Kidney (tissue), 14 donors: ENCODE results near the gene KRT2. TPM values are rescaled to one million over a fixed set of nuclear protein-coding genes. Genes with fewer than 3 reads are reported as not detected.

Experiments
- DNase-seq, 5 donors: peaks; one replicate each; pipeline ENCODE4 v3.0.0-alpha.2; 2013 to 2020
- FAIRE-seq: peaks from 2 replicates; lab custom pipeline; 2012; peaks lifted over from hg19 to GRCh38; lab: Jason Lieb, UNC
- H3K27ac ChIP-seq, 2 donors: one replicate each; pipeline ENCODE4 v1.7.0; 2013; ENCODE audit warnings: low read depth in 2 of 2, low read length in 2 of 2, inconsistent platforms in 1 of 2
- H3K27me3 ChIP-seq: one replicate; pipeline ENCODE4 v1.7.1; 2013; ENCODE audit warnings: low read length, inconsistent platforms; ENCODE audit not compliant: control insufficient read depth, insufficient read depth
- H3K36me3 ChIP-seq, 3 donors: one replicate each; pipeline versions ENCODE4 v1.7.0 to v1.7.1; 2013; ENCODE audit warnings: low read length in 3 of 3, control low read depth in 1 of 3, inconsistent platforms in 1 of 3; ENCODE audit not compliant: insufficient read depth in 3 of 3, control insufficient read depth in 2 of 3
- H3K4me1 ChIP-seq, 3 donors: one replicate each; pipeline versions ENCODE4 v1.7.0 to v1.7.1; 2013; ENCODE audit warnings: low read length in 3 of 3, inconsistent platforms in 1 of 3, low read depth in 1 of 3; ENCODE audit not compliant: control insufficient read depth in 2 of 3, insufficient read depth in 2 of 3
- H3K4me3 ChIP-seq, 3 donors: one replicate each; pipeline versions ENCODE4 v1.7.0 to v1.8.1; 2013; ENCODE audit warnings: low read length in 3 of 3, control low read depth in 1 of 3, inconsistent platforms in 1 of 3
- H3K9ac ChIP-seq, 3 donors: one replicate each; pipeline versions ENCODE4 v1.7.0 to v1.7.1; 2013; ENCODE audit warnings: low read length in 3 of 3, control low read depth in 1 of 3, inconsistent platforms in 1 of 3
- H3K9me3 ChIP-seq, 3 donors: one replicate each; pipeline versions ENCODE4 v1.7.0 to v1.7.1; 2013; ENCODE audit warnings: low read length in 3 of 3, control low read depth in 1 of 3, inconsistent platforms in 1 of 3; ENCODE audit not compliant: control insufficient read depth in 2 of 3, insufficient read depth in 1 of 3
- CTCF ChIP-seq: IDR thresholded peaks from 3 replicates; pipeline ENCODE4 v1.5.1; 2012; ENCODE audit warnings: mild to moderate bottlenecking, moderate library complexity, borderline replicate concordance; ENCODE audit not compliant: insufficient read depth; ENCODE audit errors: extremely low read depth
- intact Hi-C: fragments of 100-400 bp; cut with DNase I; formaldehyde crosslinking; loops from one replicate; pipeline ENCODE4 v1.11.1; 2022
- polyA plus RNA-seq: library from polyadenylated mRNA; stranded (reverse); fragments of 350-450 nt; fragmentation: Illumina TruSeq; extraction: RNeasy Lipid Tissue Mini Kit (QIAGEN cat#74804); gene quantifications from one replicate; pipeline ENCODE4 v1.2.3, GENCODE V29; 2014; ENCODE audit warnings: low read depth, low replicate concordance; ENCODE audit not compliant: insufficient read depth
- total RNA-seq: library from RNA; stranded (reverse); fragmentation: NEBNext Ultra II Directional; extraction: Animal tissue kit (Norgen Biotek cat#: 25700); gene quantifications from one replicate; pipeline ENCODE4 v1.2.1, GENCODE V29; 2021
- donor health status: control.
- donor health status: control.
- donor health status: control.
- donor health status: control.
- donor health status: control.
- donor health status: DM: yes; HTN: yes; CAD: no.
- donor health status: Normal renal cell carcinoma (clear cell type).

KRT2 gene
- total and polyA plus RNA-seq, 2 donors from 2014 or later = not detected

GRCh38 chr12:52603314-52603713 is 48.7 kb downstream of the KRT2 start:
- peaks cover 24% of the 10 kb centered on the region for H3K27me3 ChIP-seq

GRCh38 chr12:52602552-52602951 is 49.5 kb downstream of the KRT2 start:
- H3K4me3 ChIP-seq = no peak overlapping the region
- peak in 2 of 5 donors; percentile 2 to 5 for DNase-seq
- H3K36me3 ChIP-seq = no peaks in the 10 kb centered on the region
- no peak for FAIRE-seq
- peaks cover 24% of the 10 kb centered on the region for H3K27me3 ChIP-seq
- H3K9me3 ChIP-seq = no peaks in the 10 kb centered on the region
- H3K27ac ChIP-seq = no peak overlapping the region
- no peak for TF ChIP-seq CTCF
- no peak overlapping the region for H3K9ac ChIP-seq
- no peaks in the 10 kb centered on the region for H3K4me1 ChIP-seq
- intact Hi-C loops = no loop called here

More at GRCh38 chr12:52603314-52603713, 48.7 kb downstream of the KRT2 start:
- intact Hi-C loops = no loop called here
- H3K27ac ChIP-seq = no peak overlapping the region
- no peaks in the 10 kb centered on the region for H3K4me1 ChIP-seq
- DNase-seq = peak in 1 of 5 donors; percentile 12
- no peaks in the 10 kb centered on the region for H3K9me3 ChIP-seq
- no peaks in the 10 kb centered on the region for H3K36me3 ChIP-seq
- no peak overlapping the region for H3K4me3 ChIP-seq
- TF ChIP-seq CTCF = no peak
- no peak for FAIRE-seq
- no peak overlapping the region for H3K9ac ChIP-seq

GRCh38 chr12:52601671-52602070 is 50.3 kb downstream of the KRT2 start:
- FAIRE-seq (no peak), DNase-seq (peak in 1 of 5 donors; percentile 18)
- H3K4me3 ChIP-seq = no peak overlapping the region
- no peak for TF ChIP-seq CTCF
- no peaks in the 10 kb centered on the region for H3K36me3 ChIP-seq
- no peaks in the 10 kb centered on the region for H3K4me1 ChIP-seq
- no peak overlapping the region for H3K9ac ChIP-seq
- H3K9me3 ChIP-seq = no peaks in the 10 kb centered on the region
- H3K27me3 ChIP-seq = peaks cover 24% of the 10 kb centered on the region
- intact Hi-C loops = no loop called here
- H3K27ac ChIP-seq = no peak overlapping the region

- Histone ChIP-seq H3K9ac (no peak within 1 kb of the TSS), H3K36me3 (no peaks in the 10 kb centered on the region), H3K4me1 (no peaks in the 10 kb centered on the region), H3K9me3 (no peaks in the 10 kb centered on the region), H3K27me3 (peaks cover 25% of the 10 kb centered on the region), H3K4me3 (no peak within 1 kb of the TSS), H3K27ac (no peak within 1 kb of the TSS)
- intact Hi-C loops = no loop called here
- TF ChIP-seq CTCF = no peak
- DNase-seq (peak in 2 of 5 donors; percentile 6 to 24), FAIRE-seq (no peak)
Measured at GRCh38 chr12:52600941-52601481, 51.0 kb downstream of the KRT2 start, which contains the start of gene KRT72. Gene KRT72, minus strand, starts transcription at chr12:52601463. Its CDS starts 11 bp downstream, at chr12:52601452.
